PC-3 (cell line): Measurements from ENCODE around the gene P2RX4. TPM values are rescaled to one million over a fixed set of nuclear protein-coding genes. Genes with fewer than 3 reads are reported as not detected.

Source experiments
- ATAC-seq: fragments of 200-7000 bp; cut with Tn5 transposase; 2 replicates; pipeline ENCODE4 v1.9.1; 2020; ENCODE audit warnings: mild to moderate bottlenecking, moderate library complexity
- BruUV-seq: library from RNA; stranded (reverse); fragments of 400-500 nt; replicated peaks from 2 replicates; lab custom pipeline; 2021; lab: Mats Ljungman, UMichigan
- CTCF ChIA-PET: fragments of 300-600 bp; sonication (Branson Sonifier 250); formaldehyde crosslinking; loops from one replicate; lab custom pipeline; 2022; ENCODE audit warnings: antibody characterized with exemption; lab: Charles Lee
- POLR2A ChIA-PET: fragments of 300-600 bp; sonication (Branson Sonifier 250); formaldehyde crosslinking; loops from one replicate; lab custom pipeline; 2022; ENCODE audit warnings: antibody characterized with exemption; ENCODE audit not compliant: unreplicated experiment; lab: Charles Lee
- DNase-seq: peaks from one replicate; pipeline ENCODE4 v3.0.0-alpha.2; 2015
- H2AFZ ChIP-seq: fragments of 300-600 bp; sonication (generic); 2 replicates; pipeline ENCODE4 v1.6.0; 2016; ENCODE audit warnings: antibody characterized with exemption, low read length
- H3F3A ChIP-seq: fragments of 300-600 bp; sonication (generic); one replicate; pipeline ENCODE4 v1.6.0; 2017; ENCODE audit warnings: antibody characterized with exemption, low read length, control low read depth, mild to moderate bottlenecking; ENCODE audit not compliant: unreplicated experiment
- H3K27ac ChIP-seq: fragments of 300-600 bp; sonication (generic); 2 replicates; pipeline ENCODE4 v1.5.1; 2016; ENCODE audit warnings: mild to moderate bottlenecking, low read length
- H3K27me3 ChIP-seq: fragments of 300-600 bp; sonication (generic); 2 replicates; pipeline ENCODE4 v1.6.1; 2016; ENCODE audit warnings: low read length, mixed read lengths
- H3K36me3 ChIP-seq: fragments of 300-600 bp; sonication (generic); 2 replicates; pipeline ENCODE4 v1.6.1; 2016; ENCODE audit warnings: low read depth, mixed run types, low read length, mixed read lengths
- H3K4me1 ChIP-seq: fragments of 300-600 bp; sonication (generic); 2 replicates; pipeline ENCODE4 v1.5.1; 2016; ENCODE audit warnings: low read length; ENCODE audit not compliant: insufficient read depth
- H3K4me2 ChIP-seq: fragments of 300-600 bp; sonication (generic); 2 replicates; pipeline ENCODE4 v1.6.0; 2016; ENCODE audit warnings: low read length
- H3K4me3 ChIP-seq: fragments of 300-600 bp; sonication (generic); 2 replicates; pipeline ENCODE4 v1.5.1; 2016; ENCODE audit warnings: mild to moderate bottlenecking, low read length, mixed read lengths
- H3K79me2 ChIP-seq: fragments of 300-600 bp; sonication (generic); 2 replicates; pipeline ENCODE4 v1.6.1; 2017; ENCODE audit warnings: low read length, mixed read lengths
- H3K9ac ChIP-seq: fragments of 300-600 bp; sonication (generic); 2 replicates; pipeline ENCODE4 v1.6.0; 2016; ENCODE audit warnings: mild to moderate bottlenecking, low read length
- H3K9me2 ChIP-seq: fragments of 300-600 bp; sonication (generic); replicated peaks from 2 replicates; pipeline ENCODE4 v1.6.1; 2016; ENCODE audit warnings: mixed run types, low read length, mixed read lengths
- H3K9me3 ChIP-seq: fragments of 300-600 bp; sonication (generic); 2 replicates; pipeline ENCODE4 v1.6.1; 2016; ENCODE audit warnings: low read length, mixed read lengths
- H4K20me1 ChIP-seq: fragments of 300-600 bp; sonication (generic); 2 replicates; pipeline ENCODE4 v1.6.1; 2016; ENCODE audit warnings: low read length, mixed read lengths
- EZH2 ChIP-seq: fragments of 300-600 bp; sonication (generic); IDR thresholded peaks from one replicate; pipeline ENCODE4 v1.6.1; 2017; ENCODE audit warnings: antibody characterized with exemption, mild to moderate bottlenecking, low read length; ENCODE audit not compliant: unreplicated experiment
- EZH2phosphoT487 ChIP-seq: fragments of 300-600 bp; sonication (generic); IDR thresholded peaks from 2 replicates; pipeline ENCODE4 v1.6.1; 2018; ENCODE audit warnings: mild to moderate bottlenecking, antibody characterized with exemption, low read length, borderline replicate concordance
- intact Hi-C: fragments of 100-400 bp; cut with micrococcal nuclease; formaldehyde crosslinking; loops from 2 replicates; pipeline ENCODE4 v1.9.0; 2023
- total RNA-seq: library from RNA; depleted of rRNA; stranded (reverse); fragments of >200 nt; gene quantifications from 2 replicates; pipeline ENCODE4 v1.2.3, GENCODE V29; 2014
- TF ChIP-seq, protein P1 (sequence below): fragments of 300-600 bp; sonication (generic); conservative IDR thresholded peaks from 2 replicates; pipeline ENCODE4 v1.5.1; 2017; ENCODE audit warnings: antibody characterized with exemption, low read depth, mild to moderate bottlenecking, low read length

The P2RX4 gene
- total RNA-seq, 1 experiment from 2014 or later = 21.6 TPM

DNA sequence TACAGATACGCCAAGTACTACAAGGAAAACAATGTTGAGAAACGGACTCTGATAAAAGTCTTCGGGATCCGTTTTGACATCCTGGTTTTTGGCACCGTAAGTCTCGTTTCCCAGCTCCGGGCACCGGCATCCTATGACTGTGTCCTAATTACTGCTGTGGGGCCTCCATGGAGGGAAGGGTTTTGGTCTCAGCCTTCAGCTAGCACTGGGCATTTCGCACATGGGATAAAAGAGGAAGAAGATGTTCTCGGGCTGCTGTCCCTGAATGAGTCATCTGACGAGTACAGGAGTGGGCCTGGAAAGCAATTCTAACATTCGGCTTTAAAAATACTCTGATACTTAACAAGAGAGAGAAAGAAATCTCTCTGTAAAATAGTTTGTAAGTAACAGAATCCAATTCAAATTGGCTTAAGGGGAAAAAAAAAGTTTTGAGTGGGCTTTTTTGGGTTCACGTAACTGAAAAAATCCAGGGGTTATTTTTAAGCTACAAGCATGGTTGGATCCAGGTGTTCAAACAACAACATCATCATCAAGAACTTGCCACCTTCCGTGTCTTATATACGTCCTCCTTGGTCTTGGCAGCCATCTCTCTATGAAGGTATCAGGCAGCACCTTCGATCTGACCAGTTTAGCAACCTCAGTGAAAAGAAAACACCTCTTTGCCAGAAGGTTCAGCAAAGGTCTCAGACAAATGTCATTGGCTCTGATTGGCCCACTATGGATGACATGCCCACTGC is 34.4 kb upstream of the P2RX4 start:
- Histone ChIP-seq H4K20me1 (no peaks in the 10 kb centered on the region), H3K4me3 (no peak overlapping the region), H3K79me2 (no peaks in the 10 kb centered on the region), H3K27me3 (no peaks in the 10 kb centered on the region), H3K4me2 (no peak overlapping the region), H3K27ac (no peak overlapping the region), H3K9me2 (no peaks in the 10 kb centered on the region), H3K36me3 (no peaks in the 10 kb centered on the region), H3K9me3 (no peaks in the 10 kb centered on the region), H2AFZ (no peak overlapping the region), H3K4me1 (no peaks in the 10 kb centered on the region; the same call in 1 of the 2 replicates), H3F3A (no peaks in the 10 kb centered on the region), H3K9ac (no peak overlapping the region)
- intact Hi-C loops = no loop called here
- TF ChIP-seq EZH2phosphoT487 (no peak), EZH2 (no peak)
- TF ChIP-seq, protein P1, sequence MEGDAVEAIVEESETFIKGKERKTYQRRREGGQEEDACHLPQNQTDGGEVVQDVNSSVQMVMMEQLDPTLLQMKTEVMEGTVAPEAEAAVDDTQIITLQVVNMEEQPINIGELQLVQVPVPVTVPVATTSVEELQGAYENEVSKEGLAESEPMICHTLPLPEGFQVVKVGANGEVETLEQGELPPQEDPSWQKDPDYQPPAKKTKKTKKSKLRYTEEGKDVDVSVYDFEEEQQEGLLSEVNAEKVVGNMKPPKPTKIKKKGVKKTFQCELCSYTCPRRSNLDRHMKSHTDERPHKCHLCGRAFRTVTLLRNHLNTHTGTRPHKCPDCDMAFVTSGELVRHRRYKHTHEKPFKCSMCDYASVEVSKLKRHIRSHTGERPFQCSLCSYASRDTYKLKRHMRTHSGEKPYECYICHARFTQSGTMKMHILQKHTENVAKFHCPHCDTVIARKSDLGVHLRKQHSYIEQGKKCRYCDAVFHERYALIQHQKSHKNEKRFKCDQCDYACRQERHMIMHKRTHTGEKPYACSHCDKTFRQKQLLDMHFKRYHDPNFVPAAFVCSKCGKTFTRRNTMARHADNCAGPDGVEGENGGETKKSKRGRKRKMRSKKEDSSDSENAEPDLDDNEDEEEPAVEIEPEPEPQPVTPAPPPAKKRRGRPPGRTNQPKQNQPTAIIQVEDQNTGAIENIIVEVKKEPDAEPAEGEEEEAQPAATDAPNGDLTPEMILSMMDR = no peak
- DNase-seq (no peak), ATAC-seq (no peak)
- BruUV-seq = no TSS peak
- CTCF ChIA-PET = no interaction called here
- POLR2A ChIA-PET = no interaction called here

DNA sequence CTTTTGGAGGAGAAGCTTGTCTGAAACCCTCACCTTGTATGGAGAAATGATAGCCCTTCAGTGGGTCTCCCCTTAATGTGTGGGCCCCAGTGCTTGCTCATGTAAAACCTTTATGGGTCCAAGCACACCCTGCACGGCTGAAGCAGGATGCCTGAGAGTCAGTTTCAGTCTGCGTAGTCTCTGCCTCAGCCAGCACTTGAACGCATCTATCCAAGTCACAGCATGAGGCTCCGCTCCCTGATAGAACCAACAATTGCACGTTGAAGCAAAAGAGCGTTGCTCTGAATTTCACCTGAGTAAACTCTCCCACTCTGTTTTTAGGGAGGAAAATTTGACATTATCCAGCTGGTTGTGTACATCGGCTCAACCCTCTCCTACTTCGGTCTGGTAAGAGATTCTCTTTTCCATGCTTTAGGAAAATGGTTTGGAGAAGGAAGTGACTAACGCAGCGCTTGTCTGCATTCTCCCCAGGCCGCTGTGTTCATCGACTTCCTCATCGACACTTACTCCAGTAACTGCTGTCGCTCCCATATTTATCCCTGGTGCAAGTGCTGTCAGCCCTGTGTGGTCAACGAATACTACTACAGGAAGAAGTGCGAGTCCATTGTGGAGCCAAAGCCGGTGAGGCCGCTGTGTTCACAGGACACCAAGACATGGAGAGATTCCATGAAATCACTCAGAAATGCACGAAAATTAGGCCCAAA is 33.0 kb upstream of the P2RX4 start:
- POLR2A ChIA-PET = no interaction called here
- H3K27ac ChIP-seq = no peak overlapping the region
- H3K36me3 ChIP-seq = peaks cover under 1% of the 10 kb centered on the region; the same call in 1 of the 2 replicates
- no peaks in the 10 kb centered on the region for H3F3A ChIP-seq
- BruUV-seq = no TSS peak
- no peaks in the 10 kb centered on the region for H3K79me2 ChIP-seq
- no peaks in the 10 kb centered on the region for H3K9me2 ChIP-seq
- H4K20me1 ChIP-seq = no peaks in the 10 kb centered on the region
- CTCF ChIA-PET = no interaction called here
- H3K9ac ChIP-seq = no peak overlapping the region
- H3K4me3 ChIP-seq = no peak overlapping the region
- no peak overlapping the region for H2AFZ ChIP-seq
- TF ChIP-seq EZH2phosphoT487 = no peak
- no peak for TF ChIP-seq EZH2
- TF ChIP-seq, protein P1 = no peak
- intact Hi-C loops = no loop called here
- DNase-seq (no peak), ATAC-seq (no peak)
- no peaks in the 10 kb centered on the region for H3K4me1 ChIP-seq
- H3K27me3 ChIP-seq = no peaks in the 10 kb centered on the region
- no peak overlapping the region for H3K4me2 ChIP-seq
- peaks cover 3% of the 10 kb centered on the region; the same call in 1 of the 2 replicates for H3K9me3 ChIP-seq

DNA sequence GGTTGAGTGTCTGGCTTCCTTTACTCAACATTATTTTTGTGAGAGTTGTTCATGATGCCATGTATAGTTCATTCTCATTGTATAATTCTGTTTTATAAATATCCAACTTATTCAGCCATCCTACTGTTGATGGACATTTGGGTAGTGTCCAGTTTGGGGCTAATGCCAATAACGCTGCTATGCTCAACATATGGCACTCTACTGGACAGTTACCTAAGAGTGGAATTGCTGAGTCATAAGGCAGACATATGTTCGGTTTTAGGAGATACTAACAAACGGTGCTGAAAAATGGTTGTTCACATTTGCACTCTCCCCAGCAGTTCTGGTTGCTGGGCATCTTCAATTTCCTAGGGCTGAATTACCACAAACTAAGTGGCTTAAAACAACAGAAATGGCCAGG is 28.7 kb upstream of the P2RX4 start:
- no peaks in the 10 kb centered on the region for H3K9me2 ChIP-seq
- peaks cover 6% of the 10 kb centered on the region; the same call in 1 of the 2 replicates for H3K9me3 ChIP-seq
- POLR2A ChIA-PET = no interaction called here
- ATAC-seq = no peak
- H3K4me2 ChIP-seq = no peak overlapping the region
- no peaks in the 10 kb centered on the region for H4K20me1 ChIP-seq
- no peak for DNase-seq
- no peaks in the 10 kb centered on the region for H3K79me2 ChIP-seq
- H2AFZ ChIP-seq = no peak overlapping the region
- TF ChIP-seq, protein P1 = no peak
- TF ChIP-seq EZH2phosphoT487 (no peak), EZH2 (no peak)
- no peak overlapping the region for H3K4me3 ChIP-seq
- no peak overlapping the region for H3K9ac ChIP-seq
- BruUV-seq = no TSS peak
- CTCF ChIA-PET = no interaction called here
- H3K36me3 ChIP-seq = peaks cover 4% of the 10 kb centered on the region; the same call in 1 of the 2 replicates
- intact Hi-C loops = no loop called here
- no peaks in the 10 kb centered on the region for H3K27me3 ChIP-seq
- no peak overlapping the region for H3K27ac ChIP-seq
- H3F3A ChIP-seq = no peaks in the 10 kb centered on the region
- H3K4me1 ChIP-seq = no peaks in the 10 kb centered on the region
